ENCODE measurements around the gene CD320. TPM values are rescaled to one million over a fixed set of nuclear protein-coding genes. Genes with fewer than 3 reads are reported as not detected.

The CD320 gene
- total and polyA plus RNA-seq, 2 experiments from 2014 or later, result 87.0 to 124 TPM

- TF ChIP-seq ZNF462 (CRISPR knock-in tag; IDR thresholded peaks at IDR 0.05) (no peak), JUNB (IDR thresholded peaks at IDR 0.05; ENCODE audit: unreplicated experiment) (no peak), EZH2phosphoT487 (IDR thresholded peaks at IDR 0.05; ENCODE audit: unreplicated experiment) (no peak), POLR2AphosphoS5 (IDR thresholded peaks at IDR 0.05; ENCODE audit: low read depth) (no peak), ETS1 (IDR thresholded peaks at IDR 0.05) (no peak), CTCF (conservative IDR thresholded peaks at IDR 0.05; ENCODE audit: low read depth in 2 of 2) (no peak), ZNF331 (CRISPR knock-in tag; IDR thresholded peaks at IDR 0.05; ENCODE audit: low read depth) (no peak)
Observed at GRCh38 chr19:8307400-8307964, 676 bp downstream of the CD320 start (continued).
